Stimulated activated naive CD8-positive, alpha-beta T cell treated with anti-CD3 and anti-CD28 coated beads, Interleukin-15, Interleukin-2, amounts not matched to agents 100 ng/mL and 50 ng/mL, for 24 hours (primary cell): ENCODE measurements around the gene MAST4.

Experiments
- H3K27ac Mint-ChIP-seq: one replicate; pipeline ENCODE4 v1.8.0; 2021; ENCODE audit warnings: mild to moderate bottlenecking, mixed read lengths
- H3K27me3 Mint-ChIP-seq: one replicate; pipeline ENCODE4 v1.8.0; 2021; ENCODE audit warnings: mixed read lengths
- H3K36me3 Mint-ChIP-seq: one replicate; pipeline ENCODE4 v1.8.0; 2021; ENCODE audit warnings: low read depth, mixed read lengths
- H3K4me1 Mint-ChIP-seq: one replicate; pipeline ENCODE4 v1.8.0; 2021; ENCODE audit warnings: low read depth, mixed read lengths
- H3K4me3 Mint-ChIP-seq: one replicate; pipeline ENCODE4 v1.8.0; 2021; ENCODE audit warnings: mild to moderate bottlenecking, mixed read lengths
- H3K9me3 Mint-ChIP-seq: one replicate; pipeline ENCODE4 v1.8.0; 2021; ENCODE audit warnings: mixed read lengths

The MAST4 gene

GRCh38 chr5:66923457-66923856 lies 327.3 kb downstream of the MAST4 start:
- no peaks in the 10 kb centered on the region for H3K4me1 Mint-ChIP-seq
- H3K9me3 Mint-ChIP-seq, result no peaks in the 10 kb centered on the region
- H3K4me3 Mint-ChIP-seq, result no peak overlapping the region
- no peaks in the 10 kb centered on the region for H3K36me3 Mint-ChIP-seq
- H3K27me3 Mint-ChIP-seq, result peaks cover 4% of the 10 kb centered on the region
- H3K27ac Mint-ChIP-seq, result no peak overlapping the region

- Mint-ChIP-seq H3K27me3 (peaks cover 4% of the 10 kb centered on the region), H3K36me3 (no peaks in the 10 kb centered on the region), H3K9me3 (no peaks in the 10 kb centered on the region), H3K27ac (no peak overlapping the region), H3K4me3 (no peak overlapping the region), H3K4me1 (no peaks in the 10 kb centered on the region)
These were observed 327.7 kb downstream of the MAST4 start for GRCh38 chr5:66923922-66924321.

GRCh38 chr5:66927140-66927539 lies 330.9 kb downstream of the MAST4 start:
- H3K4me3 Mint-ChIP-seq, result no peak overlapping the region
- no peak overlapping the region for H3K27ac Mint-ChIP-seq
- no peaks in the 10 kb centered on the region for H3K9me3 Mint-ChIP-seq
- H3K36me3 Mint-ChIP-seq, result no peaks in the 10 kb centered on the region
- peaks cover 4% of the 10 kb centered on the region for H3K27me3 Mint-ChIP-seq
- no peaks in the 10 kb centered on the region for H3K4me1 Mint-ChIP-seq

- Mint-ChIP-seq H3K36me3 (no peaks in the 10 kb centered on the region), H3K27me3 (peaks cover 12% of the 10 kb centered on the region), H3K4me1 (no peaks in the 10 kb centered on the region), H3K9me3 (no peaks in the 10 kb centered on the region), H3K4me3 (no peak overlapping the region), H3K27ac (no peak overlapping the region)
These were observed 333.1 kb downstream of the MAST4 start for GRCh38 chr5:66929281-66929680.

GRCh38 chr5:66929995-66930394 lies 333.8 kb downstream of the MAST4 start:
- Mint-ChIP-seq H3K27me3 (peaks cover 12% of the 10 kb centered on the region), H3K4me1 (no peaks in the 10 kb centered on the region), H3K36me3 (no peaks in the 10 kb centered on the region), H3K27ac (no peak overlapping the region), H3K9me3 (no peaks in the 10 kb centered on the region), H3K4me3 (no peak overlapping the region)

GRCh38 chr5:66931651-66932050 lies 335.5 kb downstream of the MAST4 start:
- H3K36me3 Mint-ChIP-seq, result no peaks in the 10 kb centered on the region
- H3K4me1 Mint-ChIP-seq, result no peaks in the 10 kb centered on the region
- no peak overlapping the region for H3K27ac Mint-ChIP-seq
- no peak overlapping the region for H3K4me3 Mint-ChIP-seq
- peaks cover 16% of the 10 kb centered on the region for H3K27me3 Mint-ChIP-seq
- H3K9me3 Mint-ChIP-seq, result no peaks in the 10 kb centered on the region

GRCh38 chr5:66932457-66932856 lies 336.3 kb downstream of the MAST4 start:
- H3K9me3 Mint-ChIP-seq, result no peaks in the 10 kb centered on the region
- H3K36me3 Mint-ChIP-seq, result no peaks in the 10 kb centered on the region
- no peaks in the 10 kb centered on the region for H3K4me1 Mint-ChIP-seq
- no peak overlapping the region for H3K4me3 Mint-ChIP-seq
- H3K27me3 Mint-ChIP-seq, result peaks cover 16% of the 10 kb centered on the region
- H3K27ac Mint-ChIP-seq, result no peak overlapping the region

- no peaks in the 10 kb centered on the region for H3K4me1 Mint-ChIP-seq
These were observed 336.9 kb downstream of the MAST4 start for GRCh38 chr5:66933066-66933465.

GRCh38 chr5:66939094-66939493 lies 342.9 kb downstream of the MAST4 start:
- peaks cover 22% of the 10 kb centered on the region for H3K27me3 Mint-ChIP-seq
- no peak overlapping the region for H3K4me3 Mint-ChIP-seq
- H3K27ac Mint-ChIP-seq, result no peak overlapping the region
- H3K4me1 Mint-ChIP-seq, result no peaks in the 10 kb centered on the region
- H3K36me3 Mint-ChIP-seq, result no peaks in the 10 kb centered on the region
- peaks cover 4% of the 10 kb centered on the region for H3K9me3 Mint-ChIP-seq

More at GRCh38 chr5:66933066-66933465, 336.9 kb downstream of the MAST4 start:
- H3K27ac Mint-ChIP-seq, result no peak overlapping the region
- no peak overlapping the region for H3K4me3 Mint-ChIP-seq
- H3K36me3 Mint-ChIP-seq, result no peaks in the 10 kb centered on the region
- H3K9me3 Mint-ChIP-seq, result no peaks in the 10 kb centered on the region
- H3K27me3 Mint-ChIP-seq, result peaks cover 16% of the 10 kb centered on the region

- H3K9me3 Mint-ChIP-seq, result no peaks in the 10 kb centered on the region
- H3K27me3 Mint-ChIP-seq, result peaks cover 31% of the 10 kb centered on the region
- H3K4me1 Mint-ChIP-seq, result peaks cover 10% of the 10 kb centered on the region
- H3K4me3 Mint-ChIP-seq, result no peak overlapping the region
- H3K36me3 Mint-ChIP-seq, result no peaks in the 10 kb centered on the region
- no peak overlapping the region for H3K27ac Mint-ChIP-seq
These were observed 349.5 kb downstream of the MAST4 start for GRCh38 chr5:66945389-66946349.

- Mint-ChIP-seq H3K4me3 (no peak overlapping the region), H3K27ac (no peak overlapping the region)
These were observed 351.3 kb downstream of the MAST4 start for GRCh38 chr5:66947458-66947857.

GRCh38 chr5:66949066-66949465 lies 352.9 kb downstream of the MAST4 start:
- H3K4me3 Mint-ChIP-seq, result no peak overlapping the region
- H3K4me1 Mint-ChIP-seq, result peaks cover 10% of the 10 kb centered on the region
- H3K36me3 Mint-ChIP-seq, result no peaks in the 10 kb centered on the region
- peaks cover 3% of the 10 kb centered on the region for H3K9me3 Mint-ChIP-seq
- H3K27ac Mint-ChIP-seq, result no peak overlapping the region
- peaks cover 27% of the 10 kb centered on the region for H3K27me3 Mint-ChIP-seq

More at GRCh38 chr5:66947458-66947857, 351.3 kb downstream of the MAST4 start:
- peaks cover 3% of the 10 kb centered on the region for H3K9me3 Mint-ChIP-seq
- H3K36me3 Mint-ChIP-seq, result no peaks in the 10 kb centered on the region
- H3K4me1 Mint-ChIP-seq, result peaks cover 10% of the 10 kb centered on the region
- H3K27me3 Mint-ChIP-seq, result peaks cover 24% of the 10 kb centered on the region

- Mint-ChIP-seq H3K9me3 (peaks cover 3% of the 10 kb centered on the region), H3K4me3 (no peak overlapping the region), H3K36me3 (no peaks in the 10 kb centered on the region), H3K27me3 (peaks cover 14% of the 10 kb centered on the region), H3K27ac (no peak overlapping the region), H3K4me1 (no peaks in the 10 kb centered on the region)
These were observed 356.0 kb downstream of the MAST4 start for GRCh38 chr5:66952153-66952552.

GRCh38 chr5:66956439-66956838 lies 360.2 kb downstream of the MAST4 start:
- H3K27me3 Mint-ChIP-seq, result peaks cover 11% of the 10 kb centered on the region
- no peak overlapping the region for H3K4me3 Mint-ChIP-seq
- H3K4me1 Mint-ChIP-seq, result no peaks in the 10 kb centered on the region
- H3K36me3 Mint-ChIP-seq, result no peaks in the 10 kb centered on the region
- peaks cover 3% of the 10 kb centered on the region for H3K9me3 Mint-ChIP-seq
- H3K27ac Mint-ChIP-seq, result no peak overlapping the region

GRCh38 chr5:66958201-66958979 lies 362.2 kb downstream of the MAST4 start:
- Mint-ChIP-seq H3K4me1 (no peaks in the 10 kb centered on the region), H3K36me3 (no peaks in the 10 kb centered on the region), H3K27me3 (peaks cover 7% of the 10 kb centered on the region), H3K9me3 (no peaks in the 10 kb centered on the region), H3K27ac (no peak overlapping the region), H3K4me3 (no peak overlapping the region)
